B cell (primary cell): Measurements from ENCODE around the gene SLC35G3. TPM values are rescaled to one million over a fixed set of nuclear protein-coding genes. Genes with fewer than 3 reads are reported as not detected.

Source experiments
- ATAC-seq: fragments of 200-7000 bp; cut with Tn5 transposase; one replicate; pipeline ENCODE4 v1.10.0; 2021; ENCODE audit warnings: low read depth, mild to moderate bottlenecking, moderate number of reproducible peaks, moderate library complexity
- CTCF ChIA-PET: fragments of 350-600 bp; sonication (Branson Sonifier 250); formaldehyde crosslinking; loops from one replicate; lab custom pipeline; 2021; ENCODE audit warnings: antibody characterized with exemption, inconsistent platforms; lab: Charles Lee
- POLR2A ChIA-PET: fragments of 350-600 bp; sonication (Branson Sonifier 250); formaldehyde crosslinking; loops from one replicate; lab custom pipeline; 2021; ENCODE audit warnings: antibody characterized with exemption; lab: Charles Lee
- DNase-seq: peaks from one replicate; pipeline ENCODE4 v3.0.0; 2013
- H2AFZ ChIP-seq: 2 replicates; pipeline ENCODE4 v1.6.1; 2012; ENCODE audit warnings: mild to moderate bottlenecking, low read depth, low read length; ENCODE audit not compliant: insufficient read depth, poor library complexity, severe bottlenecking
- H3K27ac ChIP-seq, 2 donors: 1 replicate in 1 of 2; 2 replicates in 1 of 2; pipeline ENCODE4 v1.5.1; 2012 to 2013; ENCODE audit warnings: low read length in 2 of 2, mild to moderate bottlenecking in 2 of 2, moderate library complexity in 1 of 2
- H3K27me3 ChIP-seq, 4 experiments: fragments of 200-600 bp in 1 of 4; sonication (generic) in 1 of 4; replicated peaks in 1 of 4; 1 replicate in 2 of 4; 2 replicates in 2 of 4; pipeline versions ENCODE4 v1.6.1 to v1.7.0; 2013 to 2016; ENCODE audit warnings: low read length in 3 of 4, mild to moderate bottlenecking in 2 of 4, mixed read lengths in 1 of 4, moderate library complexity in 1 of 4; ENCODE audit not compliant: insufficient read depth in 4 of 4, control insufficient read depth in 3 of 4; ENCODE audit errors: control extremely low read depth in 1 of 4
- H3K36me3 ChIP-seq, 2 experiments: replicated peaks in 1 of 2; 1 replicate in 1 of 2; 2 replicates in 1 of 2; pipeline versions ENCODE4 v1.6.1 to v1.7.1; 2013; ENCODE audit warnings: low read length in 1 of 2; ENCODE audit not compliant: insufficient read depth in 2 of 2, control insufficient read depth in 1 of 2; ENCODE audit errors: control extremely low read depth in 1 of 2, extremely low read depth in 1 of 2
- H3K4me1 ChIP-seq, 2 donors: fragments of 200-600 bp in 1 of 2; sonication (generic) in 1 of 2; 1 replicate in 1 of 2; 2 replicates in 1 of 2; pipeline versions ENCODE4 v1.5.1 to v1.6.1; 2013 to 2017; ENCODE audit warnings: low read length in 2 of 2; ENCODE audit not compliant: control insufficient read depth in 2 of 2, insufficient read depth in 2 of 2
- H3K4me2 ChIP-seq: replicated peaks from 2 replicates; pipeline ENCODE3; 2012; ENCODE audit warnings: mild to moderate bottlenecking, low read depth, low read length; ENCODE audit not compliant: poor library complexity, severe bottlenecking
- H3K4me3 ChIP-seq, 5 experiments: fragments of 200-600 bp in 1 of 5; sonication (generic) in 1 of 5; 1 replicate in 3 of 5; 2 replicates in 2 of 5; pipeline versions ENCODE4 v1.5.1 to v1.7.0; 2011 to 2016; ENCODE audit warnings: low read length in 4 of 5, mild to moderate bottlenecking in 4 of 5, low read depth in 2 of 5, control low read depth in 1 of 5, moderate library complexity in 1 of 5; ENCODE audit not compliant: insufficient read depth in 1 of 5; ENCODE audit errors: control extremely low read depth in 1 of 5, extremely low read depth in 1 of 5
- H3K79me2 ChIP-seq: fragments of 200-600 bp; sonication (generic); one replicate; pipeline ENCODE4 v1.6.0; 2016; ENCODE audit warnings: low read length; ENCODE audit not compliant: control insufficient read depth, insufficient read depth
- H3K9ac ChIP-seq: fragments of 200-600 bp; sonication (generic); 2 replicates; pipeline ENCODE4 v1.6.1; 2017; ENCODE audit warnings: mild to moderate bottlenecking, low read length, moderate library complexity
- H3K9me3 ChIP-seq, 3 donors: one replicate each; pipeline versions ENCODE4 v1.6.1 to v1.7.1; 2013; ENCODE audit warnings: low read length in 2 of 3; ENCODE audit not compliant: control insufficient read depth in 2 of 3, insufficient read depth in 1 of 3; ENCODE audit errors: control extremely low read depth in 1 of 3
- H4K20me1 ChIP-seq: 2 replicates; pipeline ENCODE4 v1.6.0; 2012; ENCODE audit warnings: mild to moderate bottlenecking, low read length; ENCODE audit not compliant: insufficient read depth, control insufficient read depth, poor library complexity, severe bottlenecking
- H3K27ac Mint-ChIP-seq: one replicate; pipeline ENCODE4 v1.8.0; 2021; ENCODE audit warnings: mixed read lengths
- H3K27me3 Mint-ChIP-seq: one replicate; pipeline ENCODE4 v1.8.0; 2021; ENCODE audit warnings: mixed read lengths
- H3K4me1 Mint-ChIP-seq: one replicate; pipeline ENCODE4 v1.8.0; 2021; ENCODE audit warnings: mixed read lengths
- H3K4me3 Mint-ChIP-seq: one replicate; pipeline ENCODE4 v1.8.0; 2021; ENCODE audit warnings: mixed read lengths
- H3K9me3 Mint-ChIP-seq: one replicate; pipeline ENCODE4 v1.8.0; 2022; ENCODE audit warnings: mixed read lengths; ENCODE audit not compliant: insufficient read depth
- EZH2 ChIP-seq: IDR thresholded peaks from 2 replicates; pipeline ENCODE4 v1.6.1; 2012; ENCODE audit warnings: borderline replicate concordance, low read depth, mild to moderate bottlenecking, moderate library complexity, low read length; ENCODE audit not compliant: insufficient read depth, poor library complexity, severe bottlenecking
- WGBS: methylation state at CpG from one replicate; pipeline ENCODE4 v1.1.5; 2013; ENCODE audit warnings: missing lambda C conversion rate; ENCODE audit not compliant: insufficient coverage; 5-methylcytosine and 5-hydroxymethylcytosine counted together
- intact Hi-C: fragments of 100-400 bp; cut with micrococcal nuclease; formaldehyde crosslinking; loops from one replicate; pipeline ENCODE4 v1.10.0; 2022
- polyA plus RNA-seq: library from polyadenylated mRNA; depleted of rRNA; stranded (reverse); fragments of >200 nt; gene quantifications from 2 replicates; pipeline ENCODE4 v1.2.3, GENCODE V29; 2012
- total RNA-seq, 2 donors: library from RNA; stranded (reverse); fragments of 120-200 nt in 1 of 2; gene quantifications; 1 replicate in 1 of 2; 2 replicates in 1 of 2; pipeline versions ENCODE4 v1.2.3 to v1.2.4, GENCODE V29; 2013 to 2022
- TF ChIP-seq, protein P1 (sequence below): fragments of 200-600 bp; IDR thresholded peaks from one replicate; pipeline ENCODE4 v1.8.0; 2022; ENCODE audit warnings: antibody characterized with exemption, mild to moderate bottlenecking

Gene SLC35G3
- total and polyA plus RNA-seq, 2 donors (not counting 1 experiment from before 2014, with no cell fraction given), result not detected

DNA sequence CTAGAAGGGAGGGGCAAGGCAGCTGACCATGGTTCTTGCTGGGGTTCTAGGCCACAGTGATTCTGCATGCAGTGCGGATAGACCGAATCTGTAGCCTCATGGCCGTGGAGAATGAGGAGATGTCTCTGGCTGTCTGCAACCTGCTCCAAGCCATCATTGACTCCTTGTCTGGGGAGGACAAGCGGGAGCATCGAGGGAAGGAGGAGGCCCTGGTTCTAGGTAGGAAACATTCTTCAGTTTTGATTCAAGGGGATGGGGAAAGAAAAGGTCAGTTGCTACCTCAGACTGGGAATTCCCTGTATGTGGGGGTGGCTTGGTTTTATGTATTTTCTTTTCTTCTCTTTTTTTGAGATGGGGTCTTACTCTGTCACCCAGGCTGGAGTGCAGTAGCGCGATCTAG lies 38.9 kb downstream of the SLC35G3 start:
- Mint-ChIP-seq H3K4me3 (no peak overlapping the region), H3K27ac (no peak overlapping the region), H3K27me3 (peaks cover 26% of the 10 kb centered on the region), H3K9me3 (no peaks in the 10 kb centered on the region), H3K4me1 (no peaks in the 10 kb centered on the region)
- no peak for ATAC-seq
- Histone ChIP-seq H3K36me3 (no peaks in the 10 kb centered on the region), H3K79me2 (no peaks in the 10 kb centered on the region), H3K4me3 (no peak overlapping the region), H3K27ac (no peak overlapping the region), H3K27me3 (peaks cover 0 to 5% (median 2%) of the 10 kb centered on the region in 4 experiments), H4K20me1 (no peaks in the 10 kb centered on the region), H3K9me3 (no peaks in the 10 kb centered on the region), H3K4me2 (no peak overlapping the region), H3K4me1 (no peaks in the 10 kb centered on the region), H2AFZ (no peak overlapping the region), H3K9ac (no peak overlapping the region)
- TF ChIP-seq, protein P1, sequence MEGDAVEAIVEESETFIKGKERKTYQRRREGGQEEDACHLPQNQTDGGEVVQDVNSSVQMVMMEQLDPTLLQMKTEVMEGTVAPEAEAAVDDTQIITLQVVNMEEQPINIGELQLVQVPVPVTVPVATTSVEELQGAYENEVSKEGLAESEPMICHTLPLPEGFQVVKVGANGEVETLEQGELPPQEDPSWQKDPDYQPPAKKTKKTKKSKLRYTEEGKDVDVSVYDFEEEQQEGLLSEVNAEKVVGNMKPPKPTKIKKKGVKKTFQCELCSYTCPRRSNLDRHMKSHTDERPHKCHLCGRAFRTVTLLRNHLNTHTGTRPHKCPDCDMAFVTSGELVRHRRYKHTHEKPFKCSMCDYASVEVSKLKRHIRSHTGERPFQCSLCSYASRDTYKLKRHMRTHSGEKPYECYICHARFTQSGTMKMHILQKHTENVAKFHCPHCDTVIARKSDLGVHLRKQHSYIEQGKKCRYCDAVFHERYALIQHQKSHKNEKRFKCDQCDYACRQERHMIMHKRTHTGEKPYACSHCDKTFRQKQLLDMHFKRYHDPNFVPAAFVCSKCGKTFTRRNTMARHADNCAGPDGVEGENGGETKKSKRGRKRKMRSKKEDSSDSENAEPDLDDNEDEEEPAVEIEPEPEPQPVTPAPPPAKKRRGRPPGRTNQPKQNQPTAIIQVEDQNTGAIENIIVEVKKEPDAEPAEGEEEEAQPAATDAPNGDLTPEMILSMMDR, result no peak
- no peak for TF ChIP-seq EZH2
- ChIA-PET CTCF (no interaction called here), POLR2A (no interaction called here)
- DNase-seq, result no peak
- WGBS, result 95% methylated on average over 5 of the region's 7 CpGs
- intact Hi-C loops, result no loop called here

- no peak overlapping the region for H2AFZ ChIP-seq
- TF ChIP-seq, protein P1, result no peak
- no peak for TF ChIP-seq EZH2
- ChIA-PET CTCF (no interaction called here), POLR2A (no interaction called here)
- no peaks in the 10 kb centered on the region for H3K36me3 ChIP-seq
- no peaks in the 10 kb centered on the region for H3K4me1 Mint-ChIP-seq
- no peak for DNase-seq
- H3K27ac ChIP-seq, result no peak overlapping the region
- ATAC-seq, result no peak
- H3K4me3 Mint-ChIP-seq, result no peak overlapping the region
- H3K9ac ChIP-seq, result no peak overlapping the region
- H3K79me2 ChIP-seq, result no peaks in the 10 kb centered on the region
- intact Hi-C loops, result no loop called here
- H3K9me3 ChIP-seq, result no peaks in the 10 kb centered on the region
- no peak overlapping the region for H3K4me3 ChIP-seq
- no peaks in the 10 kb centered on the region for H4K20me1 ChIP-seq
- 95% methylated on average over 10 of the region's 13 CpGs for WGBS
- peaks cover 0 to 6% (median 2%) of the 10 kb centered on the region in 4 experiments for H3K27me3 ChIP-seq
- H3K4me1 ChIP-seq, result no peaks in the 10 kb centered on the region
- peaks cover 21% of the 10 kb centered on the region for H3K27me3 Mint-ChIP-seq
- no peaks in the 10 kb centered on the region for H3K9me3 Mint-ChIP-seq
- H3K27ac Mint-ChIP-seq, result no peak overlapping the region
- H3K4me2 ChIP-seq, result no peak overlapping the region
Measured at GRCh38 chr17:35154196-35155165, 39.7 kb downstream of the SLC35G3 start.
